ENCODE measurements around the gene GK. TPM values are rescaled to one million over a fixed set of nuclear protein-coding genes. Genes with fewer than 3 reads are reported as not detected.

Gene GK
- polyA plus RNA-seq, 2 of the 4 experiments (the other 2 are of a cell fraction): 1.4 to 7.1 TPM

GRCh38 chrX:30680618-30681017 is 27.4 kb downstream of the GK start:
- ChIA-PET CTCF (interaction anchor here (0.7 kb wide), 1 partner anchor 110 kb away, joined by 3 read pairs; no protein-coding TSS in a partner anchor), POLR2A (no interaction called here)
- Histone ChIP-seq H3K27ac (no peak overlapping the region), H3K4me2 (no peak overlapping the region), H3K4me1 (no peaks in the 10 kb centered on the region), H3K9me3 (no peaks in the 10 kb centered on the region), H3K4me3 (no peak overlapping the region)
- ATAC-seq (no peak), DNase-seq (ENCODE audit: low read depth in 1 of 2, low spot score in 1 of 2) (no peak), FAIRE-seq (peak; percentile 82)
- 100% methylated on average over 1 of the region's 1 CpG for WGBS (ENCODE audit: missing lambda C conversion rate)
- TF ChIP-seq PBX3 (IDR thresholded peaks at IDR 0.05) (no peak), CBX8 (IDR thresholded peaks at IDR 0.05) (no peak), JUN (IDR thresholded peaks at IDR 0.05) (no peak), MAX (IDR thresholded peaks at IDR 0.05) (no peak), POLR2A (IDR thresholded peaks at IDR 0.05; ENCODE audit: low read length) (no peak), ESRRA (IDR thresholded peaks at IDR 0.05; ENCODE audit: borderline replicate concordance, low read length) (no peak), SREBF2 (IDR thresholded peaks at IDR 0.05) (no peak), TP53 (CRISPR knock-in tag; IDR thresholded peaks at IDR 0.05) (no peak), EHMT2 (IDR thresholded peaks at IDR 0.05; ENCODE audit: low read depth) (no peak), RFX5 (IDR thresholded peaks at IDR 0.05) (no peak), TFCP2L1 (CRISPR knock-in tag; IDR thresholded peaks at IDR 0.05) (no peak), PHF8 (IDR thresholded peaks at IDR 0.05; ENCODE audit: borderline replicate concordance, low read depth) (no peak), FOSB (CRISPR knock-in tag; IDR thresholded peaks at IDR 0.05) (no peak), POLR2AphosphoS2 (conservative IDR thresholded peaks at IDR 0.05; ENCODE audit: low read length) (no peak), ZFP36 (IDR thresholded peaks at IDR 0.05; ENCODE audit: borderline replicate concordance, partially characterized antibody) (no peak), BHLHE40 (IDR thresholded peaks at IDR 0.05; ENCODE audit: low read depth, low read length) (no peak), MAFK (IDR thresholded peaks at IDR 0.05; ENCODE audit: partially characterized antibody) (no peak)

- Histone ChIP-seq H3K27ac (no peak overlapping the region), H3K9me3 (no peaks in the 10 kb centered on the region), H3K4me2 (no peak overlapping the region), H3K4me3 (no peak overlapping the region), H3K4me1 (no peaks in the 10 kb centered on the region)
- ATAC-seq (no peak), FAIRE-seq (no peak), DNase-seq (ENCODE audit: low read depth in 1 of 2, low spot score in 1 of 2) (no peak)
- TF ChIP-seq EP300 (IDR thresholded peaks at IDR 0.05) (no peak), HDAC2 (IDR thresholded peaks at IDR 0.05) (no peak), HEYL (CRISPR knock-in tag; IDR thresholded peaks at IDR 0.05) (no peak), SMC3 (IDR thresholded peaks at IDR 0.05) (no peak), POLR2AphosphoS2 (conservative IDR thresholded peaks at IDR 0.05; ENCODE audit: low read length) (no peak), CEBPB (IDR thresholded peaks at IDR 0.05) (no peak), FOSL2 (IDR thresholded peaks at IDR 0.05) (no peak), FOSL2 (CRISPR knock-in tag; IDR thresholded peaks at IDR 0.05) (no peak), HOXA7 (CRISPR knock-in tag; IDR thresholded peaks at IDR 0.05) (no peak), RAD21 (conservative IDR thresholded peaks at IDR 0.05 in 1 of 2, IDR thresholded peaks at IDR 0.05 in 1 of 2) (no peak), PHF8 (IDR thresholded peaks at IDR 0.05; ENCODE audit: borderline replicate concordance, low read depth) (no peak), KDM1A (IDR thresholded peaks at IDR 0.05; ENCODE audit: low read depth) (no peak), HOXB13 (CRISPR knock-in tag; IDR thresholded peaks at IDR 0.05; ENCODE audit: low read depth) (no peak)
- ChIA-PET CTCF (interaction anchor here (1.2 kb wide), 1 partner anchor 13 kb away, joined by 3 read pairs; no protein-coding TSS in a partner anchor), POLR2A (interaction anchor here (0.7 kb wide), 1 partner anchor 239 kb away, joined by 4 read pairs; no protein-coding TSS in a partner anchor)
- 72% methylated on average over 2 of the region's 2 CpGs for WGBS (ENCODE audit: missing lambda C conversion rate)
Measured at GRCh38 chrX:30688641-30689040, 35.4 kb downstream of the GK start.

GRCh38 chrX:30689116-30689515 is 35.9 kb downstream of the GK start:
- Histone ChIP-seq H3K27ac (no peak overlapping the region), H3K4me1 (no peaks in the 10 kb centered on the region), H3K4me3 (no peak overlapping the region), H3K4me2 (no peak overlapping the region), H3K9me3 (no peaks in the 10 kb centered on the region)
- no peak for DNase-seq (ENCODE audit: low read depth in 1 of 2, low spot score in 1 of 2)
- ChIA-PET CTCF (interaction anchor here (1.2 kb wide), 1 partner anchor 12 kb away, joined by 3 read pairs; no protein-coding TSS in a partner anchor), POLR2A (no interaction called here)
- ATAC-seq: no peak
- no peak for TF ChIP-seq KDM1A (IDR thresholded peaks at IDR 0.05; ENCODE audit: low read depth)
- TF ChIP-seq CHD2 (IDR thresholded peaks at IDR 0.05; ENCODE audit: low read length, partially characterized antibody): no peak
- no peak for TF ChIP-seq HES2 (IDR thresholded peaks at IDR 0.05)
- TF ChIP-seq ZFP36 (IDR thresholded peaks at IDR 0.05; ENCODE audit: borderline replicate concordance, partially characterized antibody): no peak
- no peak for TF ChIP-seq REST (IDR thresholded peaks at IDR 0.05)
- TF ChIP-seq RAD21 (conservative IDR thresholded peaks at IDR 0.05 in 1 of 2, IDR thresholded peaks at IDR 0.05 in 1 of 2): no peak
- no peak for FAIRE-seq
